Psoas muscle (tissue), 8 donors: ENCODE data around the gene PDE8B. TPM values are rescaled to one million over a fixed set of nuclear protein-coding genes. Genes with fewer than 3 reads are reported as not detected.

Experiments used
- ATAC-seq, 4 donors: fragments of 200-7000 bp; cut with Tn5 transposase; one replicate each; pipeline ENCODE4 v1.9.1; 2020; ENCODE audit warnings: moderate library complexity in 3 of 4, mild to moderate bottlenecking in 2 of 4
- DNase-seq, 2 donors: peaks; one replicate each; pipeline ENCODE4 v3.0.0-alpha.2; 2020
- H3K27ac ChIP-seq: fragments of 200-600 bp; one replicate; pipeline ENCODE4 v1.8.0; 2022
- H3K27me3 ChIP-seq, 3 donors: fragments of 200-600 bp in 1 of 3; one replicate each; pipeline versions ENCODE4 v1.6.1 to v1.8.0; 2013 to 2022; ENCODE audit warnings: low read length in 2 of 3, mild to moderate bottlenecking in 2 of 3, moderate library complexity in 1 of 3; ENCODE audit not compliant: insufficient read depth in 3 of 3
- H3K36me3 ChIP-seq, 2 donors: fragments of 200-600 bp in 1 of 2; one replicate each; pipeline versions ENCODE4 v1.6.1 to v1.8.0; 2013 to 2022; ENCODE audit warnings: low read depth in 1 of 2, mild to moderate bottlenecking in 1 of 2, moderate library complexity in 1 of 2; ENCODE audit not compliant: insufficient read depth in 1 of 2
- H3K4me1 ChIP-seq: fragments of 200-600 bp; one replicate; pipeline ENCODE4 v1.8.0; 2022
- H3K4me3 ChIP-seq: fragments of 200-600 bp; one replicate; pipeline ENCODE4 v1.8.0; 2022; ENCODE audit warnings: mild to moderate bottlenecking
- H3K9me3 ChIP-seq: fragments of 200-600 bp; one replicate; pipeline ENCODE4 v1.8.0; 2022
- WGBS, 3 donors: extraction: QIAGEN DNeasy Blood & Tissue Kit; methylation state at CpG; one replicate each; pipeline versions ENCODE4 v1.1.6 to v1.1.7; 2013; 5-methylcytosine and 5-hydroxymethylcytosine counted together
- intact Hi-C, 2 donors: fragments of 100-400 bp; cut with DNase I; formaldehyde crosslinking; loops; one replicate each; pipeline versions ENCODE4 v1.11.0 to v1.14.2; 2022
- polyA plus RNA-seq, 3 donors: library from polyadenylated mRNA; stranded (reverse); fragments of 200-250 nt; gene quantifications; one replicate each; pipeline ENCODE4 v1.2.3, GENCODE V29; 2013
- total RNA-seq, 4 donors: library from RNA; stranded (reverse); fragmentation: NEBNext Ultra II Directional in 2 of 4; extraction: Animal tissue kit (Norgen Biotek cat#: 25700) in 2 of 4; gene quantifications; one replicate each; pipeline versions ENCODE4 v1.2.1 to v1.2.4, GENCODE V29; 2021 to 2023
- TF ChIP-seq, protein P1 (sequence below): fragments of 200-600 bp; IDR thresholded peaks from one replicate; pipeline ENCODE4 v1.8.0; 2022; ENCODE audit warnings: antibody characterized with exemption
- donor health status: healthy with polysubstance abuse.
- donor health status: DM: no; HTN: no; CAD: no; lungs with moderate emphysema.
- donor health status: Bipolar disorder and iron deficiency.
- donor health status: healthy.
- donor health status: DM: yes; HTN: yes; CAD: no.
- donor health status: DM: no; HTN: no; CAD: no.
- donor health status: DM: no; HTN: no; CAD: no.
- donor health status: DM: yes; HTN: yes; CAD: no.

PDE8B gene
- total and polyA plus RNA-seq, 7 donors: 0.12 to 2.9 (median 0.46) TPM

DNA sequence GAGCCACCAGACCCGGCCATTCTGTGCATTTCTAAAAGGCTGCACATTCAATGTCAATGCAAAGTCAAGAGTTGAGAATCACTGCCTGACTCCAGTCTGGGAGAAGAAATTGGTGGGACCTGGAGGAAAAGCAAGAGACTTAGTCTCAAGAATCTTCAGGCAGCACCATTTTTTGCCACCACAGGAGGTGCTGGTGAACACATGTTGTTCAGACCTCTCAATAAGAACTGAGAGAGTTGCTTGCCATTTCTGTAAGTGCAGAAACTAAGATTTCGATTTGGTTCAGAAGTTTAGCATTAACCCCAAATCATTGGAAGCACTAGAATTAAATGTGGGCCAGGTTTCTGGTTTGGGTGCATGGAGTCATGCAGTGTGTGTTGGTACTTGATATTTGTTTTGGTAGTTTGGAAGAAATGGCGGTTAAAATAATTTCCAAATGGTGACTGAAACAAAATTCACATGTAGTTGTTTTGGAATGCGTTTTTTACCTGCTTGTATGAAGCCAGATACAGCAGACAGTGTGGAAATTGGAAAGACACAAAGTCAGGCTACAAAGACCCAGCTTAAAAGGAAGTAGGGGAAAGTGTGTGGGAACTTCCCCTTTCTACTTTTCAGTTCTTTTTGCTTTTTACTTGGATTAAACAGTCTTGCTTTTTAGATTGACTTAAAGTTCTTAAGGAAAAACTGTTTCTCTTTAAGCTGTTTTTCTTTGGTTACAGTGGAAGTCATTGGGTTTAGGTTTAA lies 20.4 kb downstream of the PDE8B start:
- DNase-seq (no peak), ATAC-seq (no peak)
- no peak overlapping the region for H3K27ac ChIP-seq
- no peak overlapping the region for H3K4me3 ChIP-seq
- no peaks in the 10 kb centered on the region for H3K4me1 ChIP-seq
- intact Hi-C loops: no loop called here
- WGBS, 3 donors: 81 to 84% (median 81%) methylated on average over 4 of the region's 4 CpGs
- H3K27me3 ChIP-seq: peaks cover 0 to 9% (median 8%) of the 10 kb centered on the region in 3 donors
- H3K36me3 ChIP-seq: no peaks in the 10 kb centered on the region
- TF ChIP-seq, protein P1, sequence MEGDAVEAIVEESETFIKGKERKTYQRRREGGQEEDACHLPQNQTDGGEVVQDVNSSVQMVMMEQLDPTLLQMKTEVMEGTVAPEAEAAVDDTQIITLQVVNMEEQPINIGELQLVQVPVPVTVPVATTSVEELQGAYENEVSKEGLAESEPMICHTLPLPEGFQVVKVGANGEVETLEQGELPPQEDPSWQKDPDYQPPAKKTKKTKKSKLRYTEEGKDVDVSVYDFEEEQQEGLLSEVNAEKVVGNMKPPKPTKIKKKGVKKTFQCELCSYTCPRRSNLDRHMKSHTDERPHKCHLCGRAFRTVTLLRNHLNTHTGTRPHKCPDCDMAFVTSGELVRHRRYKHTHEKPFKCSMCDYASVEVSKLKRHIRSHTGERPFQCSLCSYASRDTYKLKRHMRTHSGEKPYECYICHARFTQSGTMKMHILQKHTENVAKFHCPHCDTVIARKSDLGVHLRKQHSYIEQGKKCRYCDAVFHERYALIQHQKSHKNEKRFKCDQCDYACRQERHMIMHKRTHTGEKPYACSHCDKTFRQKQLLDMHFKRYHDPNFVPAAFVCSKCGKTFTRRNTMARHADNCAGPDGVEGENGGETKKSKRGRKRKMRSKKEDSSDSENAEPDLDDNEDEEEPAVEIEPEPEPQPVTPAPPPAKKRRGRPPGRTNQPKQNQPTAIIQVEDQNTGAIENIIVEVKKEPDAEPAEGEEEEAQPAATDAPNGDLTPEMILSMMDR: no peak
- no peaks in the 10 kb centered on the region for H3K9me3 ChIP-seq

DNA sequence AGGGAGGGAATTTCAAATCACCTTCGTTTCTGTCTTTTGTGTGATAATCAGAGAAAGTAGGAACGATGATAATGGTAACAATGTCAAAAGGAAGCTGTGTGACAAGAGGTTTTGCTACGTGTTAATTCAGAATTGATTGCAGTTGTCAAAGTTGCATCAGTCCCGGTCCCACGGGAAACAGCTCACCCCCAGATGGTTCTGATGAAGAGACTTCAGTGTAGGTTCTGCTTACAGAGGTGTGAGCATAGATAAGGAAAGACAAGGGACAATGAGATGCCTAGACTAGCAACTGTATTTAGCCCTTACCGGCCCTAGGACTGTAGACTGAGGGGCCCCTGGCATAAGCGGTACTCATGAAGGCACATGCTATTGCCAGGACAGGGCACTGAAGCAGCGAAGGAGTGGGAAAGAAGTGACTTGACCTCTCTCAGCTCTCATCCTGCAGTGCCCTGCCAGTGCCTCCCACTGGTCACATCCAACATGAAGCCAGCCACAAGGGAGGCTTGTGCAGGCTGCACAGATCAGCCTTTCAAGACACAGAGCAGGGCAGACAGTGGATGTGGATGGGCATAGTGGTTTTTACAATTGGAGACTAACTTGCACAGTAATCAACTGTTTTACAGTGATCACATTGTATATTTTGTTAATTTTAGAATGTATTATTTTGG lies 21.1 kb downstream of the PDE8B start:
- WGBS, 3 donors: 66 to 73% (median 71%) methylated on average over 8 of the region's 8 CpGs
- peaks cover 0 to 9% (median 8%) of the 10 kb centered on the region in 3 donors for H3K27me3 ChIP-seq
- intact Hi-C loops: no loop called here

DNA sequence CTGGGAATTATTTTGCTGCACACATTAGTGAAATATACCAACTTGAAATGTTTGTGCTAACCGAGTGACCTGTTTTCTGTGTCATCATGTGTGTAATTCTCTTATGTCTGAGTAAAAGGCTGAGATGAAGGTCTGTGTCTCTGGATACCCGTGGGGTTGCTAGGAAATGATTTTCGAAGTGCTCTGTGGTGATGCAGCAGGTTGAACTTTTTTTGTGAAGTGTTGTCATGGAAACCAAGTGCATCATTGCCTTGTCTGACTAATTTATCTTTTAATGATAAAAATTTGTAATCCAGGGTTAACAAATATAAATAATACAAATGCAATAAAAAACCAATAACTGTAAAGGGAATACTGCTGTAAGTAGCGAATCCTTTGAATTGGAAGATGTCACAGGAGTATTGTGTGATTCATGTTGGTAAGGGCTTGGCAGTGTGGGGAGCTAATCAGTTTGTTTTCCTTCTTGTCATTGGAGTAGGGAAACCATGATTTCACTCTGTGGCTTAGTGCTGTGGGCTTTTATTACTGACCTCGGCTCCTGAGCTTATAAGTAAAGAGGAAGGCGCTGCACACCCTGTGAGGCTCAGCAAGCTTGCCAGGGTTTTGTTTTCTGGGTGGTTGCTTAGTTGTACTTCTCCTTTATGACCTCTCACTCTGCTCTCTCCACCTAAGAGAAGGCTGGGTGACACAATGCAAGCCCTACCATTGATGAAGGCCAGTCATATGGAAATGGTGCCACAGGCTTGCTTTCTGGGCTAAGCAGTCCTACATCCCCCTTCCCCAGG lies 22.3 kb downstream of the PDE8B start:
- Histone ChIP-seq H3K9me3 (no peaks in the 10 kb centered on the region), H3K27me3 (peaks cover 0 to 9% (median 8%) of the 10 kb centered on the region in 3 donors), H3K36me3 (no peaks in the 10 kb centered on the region), H3K27ac (no peak overlapping the region), H3K4me3 (no peak overlapping the region), H3K4me1 (no peaks in the 10 kb centered on the region)
- WGBS, 3 donors: 69 to 75% (median 73%) methylated on average over 6 of the region's 6 CpGs
- TF ChIP-seq, protein P1: no peak
- DNase-seq: no peak
- intact Hi-C loops: no loop called here
- no peak for ATAC-seq

More for the DNA sequence above, 21.1 kb downstream of the PDE8B start:
- no peak for ATAC-seq
- Histone ChIP-seq H3K27ac (no peak overlapping the region), H3K36me3 (no peaks in the 10 kb centered on the region), H3K4me1 (no peaks in the 10 kb centered on the region), H3K4me3 (no peak overlapping the region), H3K9me3 (no peaks in the 10 kb centered on the region)
- no peak for DNase-seq
- TF ChIP-seq, protein P1: no peak

DNA sequence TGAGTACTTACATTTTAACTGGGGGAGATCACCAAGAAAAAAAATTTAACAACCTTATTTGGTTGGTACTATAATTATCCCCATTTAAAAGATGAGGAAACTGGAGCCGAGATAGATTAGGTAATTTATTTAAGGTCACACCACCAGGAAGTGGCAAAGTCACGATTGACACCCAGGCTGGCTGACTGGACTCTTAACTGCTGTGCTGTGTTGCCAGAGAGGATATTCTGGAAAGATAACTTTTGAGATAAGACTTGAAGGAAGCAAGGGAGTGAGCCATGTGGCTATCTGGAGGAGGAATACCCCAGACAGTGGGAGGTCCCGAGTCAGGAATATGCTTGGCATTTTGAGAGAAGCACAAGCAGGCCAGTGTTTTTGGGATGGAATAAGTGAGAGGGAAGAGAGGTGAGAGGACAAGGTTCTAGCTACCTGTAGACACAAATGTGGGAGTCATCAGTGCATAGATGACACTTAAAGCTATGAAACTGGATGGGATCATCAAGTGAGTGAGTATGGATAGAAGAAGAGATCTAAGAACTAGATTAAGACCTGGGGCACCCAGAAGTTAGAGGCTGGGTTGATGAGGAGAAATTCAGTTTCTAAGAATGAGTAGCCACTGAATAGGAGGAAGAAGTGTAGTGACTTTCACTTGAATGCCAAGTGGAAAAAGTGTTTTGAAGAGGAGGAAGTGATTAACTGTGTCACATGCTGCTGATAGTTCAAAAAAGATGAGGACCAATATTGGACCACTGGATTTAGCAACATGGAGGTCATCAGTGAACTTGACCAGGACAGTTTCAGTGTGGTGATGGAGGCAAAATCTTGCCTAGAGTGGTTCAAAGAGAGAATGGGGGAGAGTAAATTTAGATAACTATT lies 25.6 kb downstream of the PDE8B start:
- TF ChIP-seq, protein P1: no peak
- no peaks in the 10 kb centered on the region for H3K4me1 ChIP-seq
- DNase-seq: no peak
- 69 to 73% (median 70%) methylated on average over 3 of the region's 3 CpGs for WGBS, 3 donors
- H3K36me3 ChIP-seq: no peaks in the 10 kb centered on the region
- no peak overlapping the region for H3K27ac ChIP-seq
- H3K27me3 ChIP-seq: peaks cover 0 to 4% (median 0%) of the 10 kb centered on the region in 3 donors
- no peak overlapping the region for H3K4me3 ChIP-seq
- intact Hi-C loops: no loop called here
- no peaks in the 10 kb centered on the region for H3K9me3 ChIP-seq
- no peak for ATAC-seq
